AG10803 (cell line): Measurements from ENCODE around the gene SLCO2B1.

Source experiments
- DNase-seq: peaks from one replicate; pipeline ENCODE4 v3.0.0; 2010; ENCODE audit warnings: low read depth
- H3K4me3 ChIP-seq: 2 replicates; pipeline ENCODE4 v1.5.1; 2011; ENCODE audit warnings: mild to moderate bottlenecking, low read length, control low read depth
- CTCF ChIP-seq: conservative IDR thresholded peaks from 2 replicates; pipeline ENCODE4 v1.5.1; 2011; ENCODE audit warnings: mild to moderate bottlenecking, low read length, control low read depth, inconsistent platforms

SLCO2B1 gene

GRCh38 chr11:75188671-75189070 is 37.8 kb downstream of the SLCO2B1 start:
- DNase-seq: no peak
- no peak for TF ChIP-seq CTCF
- no peak overlapping the region for H3K4me3 ChIP-seq

GRCh38 chr11:75189108-75189507 is 38.2 kb downstream of the SLCO2B1 start:
- H3K4me3 ChIP-seq: no peak overlapping the region
- DNase-seq: no peak
- no peak for TF ChIP-seq CTCF

GRCh38 chr11:75189911-75190310 is 39.0 kb downstream of the SLCO2B1 start:
- no peak for TF ChIP-seq CTCF
- DNase-seq: no peak
- H3K4me3 ChIP-seq: no peak overlapping the region

GRCh38 chr11:75190652-75191329 is 39.9 kb downstream of the SLCO2B1 start:
- no peak for DNase-seq
- no peak for TF ChIP-seq CTCF

GRCh38 chr11:75191330-75191717 is 40.4 kb downstream of the SLCO2B1 start:
- no peak overlapping the region for H3K4me3 ChIP-seq
- DNase-seq: no peak
- no peak for TF ChIP-seq CTCF

More at GRCh38 chr11:75190652-75191329, 39.9 kb downstream of the SLCO2B1 start:
- H3K4me3 ChIP-seq: no peak overlapping the region

GRCh38 chr11:75193271-75193670 is 42.4 kb downstream of the SLCO2B1 start:
- TF ChIP-seq CTCF: no peak
- H3K4me3 ChIP-seq: no peak overlapping the region
- DNase-seq: no peak

GRCh38 chr11:75193711-75194110 is 42.8 kb downstream of the SLCO2B1 start:
- DNase-seq: no peak
- no peak overlapping the region for H3K4me3 ChIP-seq
- no peak for TF ChIP-seq CTCF
